DOHH2 (cell line): ENCODE data around the gene FAM229B.

Source experiments
- H3F3A ChIP-seq: fragments of 200-600 bp; sonication (generic), shearing (Covaris generic); 2 replicates; pipeline ENCODE4 v1.6.0; 2016; ENCODE audit warnings: antibody characterized with exemption, mild to moderate bottlenecking; ENCODE audit not compliant: control insufficient read depth, insufficient read depth
- H3K27ac ChIP-seq: fragments of 200-600 bp; sonication (generic); 2 replicates; pipeline ENCODE4 v1.5.1; 2014; ENCODE audit warnings: low read depth, mild to moderate bottlenecking, low read length, moderate library complexity
- H3K27me3 ChIP-seq: fragments of 200-600 bp; sonication (generic); 2 replicates; pipeline ENCODE4 v1.6.1; 2014; ENCODE audit warnings: mild to moderate bottlenecking, low read length, mixed read lengths; ENCODE audit not compliant: control insufficient read depth
- H3K36me3 ChIP-seq: fragments of 200-600 bp; sonication (generic); 2 replicates; pipeline ENCODE4 v1.6.1; 2014; ENCODE audit warnings: mild to moderate bottlenecking, low read length, moderate library complexity, mixed read lengths; ENCODE audit not compliant: control insufficient read depth
- H3K4me1 ChIP-seq: fragments of 200-600 bp; sonication (generic); 2 replicates; pipeline ENCODE4 v1.6.1; 2014; ENCODE audit warnings: mild to moderate bottlenecking, low read length, mixed read lengths; ENCODE audit not compliant: control insufficient read depth
- H3K4me2 ChIP-seq: fragments of 200-600 bp; sonication (generic); 2 replicates; pipeline ENCODE4 v1.6.0; 2014; ENCODE audit warnings: mild to moderate bottlenecking, low read length, moderate library complexity
- H3K4me3 ChIP-seq: fragments of 200-600 bp; sonication (generic); 2 replicates; pipeline ENCODE4 v1.5.1; 2014; ENCODE audit warnings: mild to moderate bottlenecking, low read length, mixed read lengths
- H3K79me2 ChIP-seq: fragments of 200-600 bp; sonication (generic); 2 replicates; pipeline ENCODE4 v1.6.1; 2014; ENCODE audit warnings: mild to moderate bottlenecking, low read length, mixed read lengths; ENCODE audit not compliant: control insufficient read depth
- H3K9me2 ChIP-seq: fragments of 200-600 bp; sonication (generic); replicated peaks from 2 replicates; pipeline ENCODE4 v1.6.1; 2014; ENCODE audit warnings: mild to moderate bottlenecking, low read length, mixed read lengths; ENCODE audit not compliant: control insufficient read depth
- H3K9me3 ChIP-seq: fragments of 200-600 bp; sonication (generic); 2 replicates; pipeline ENCODE4 v1.6.1; 2014; ENCODE audit warnings: antibody characterized with exemption, low read length, mixed read lengths; ENCODE audit not compliant: control insufficient read depth, insufficient read depth
- H4K20me1 ChIP-seq: fragments of 200-600 bp; sonication (generic); 2 replicates; pipeline ENCODE4 v1.6.0; 2014; ENCODE audit warnings: low read depth, mild to moderate bottlenecking, antibody characterized with exemption, low read length, moderate library complexity; ENCODE audit not compliant: control insufficient read depth, insufficient read depth
- CTCF ChIP-seq: fragments of 200-600 bp; sonication (generic); IDR thresholded peaks from one replicate; pipeline ENCODE4 v1.5.1; 2014; ENCODE audit warnings: antibody characterized with exemption, mild to moderate bottlenecking, low read depth, low read length; ENCODE audit not compliant: poor library complexity, severe bottlenecking
- EZH2phosphoT487 ChIP-seq: fragments of 200-600 bp; sonication (generic); IDR thresholded peaks from 2 replicates; pipeline ENCODE4 v1.6.1; 2017; ENCODE audit warnings: borderline replicate concordance, mild to moderate bottlenecking, antibody characterized with exemption, low read length, moderate library complexity, mixed read lengths

The FAM229B gene

GRCh38 chr6:112038756-112039430, 48.5 kb upstream of the FAM229B start:
- Histone ChIP-seq H3K4me2 (no peak overlapping the region), H3K4me3 (no peak overlapping the region), H3K36me3 (no peaks in the 10 kb centered on the region), H3K27me3 (no peaks in the 10 kb centered on the region; the same call in 1 of the 2 replicates), H3K27ac (no peak overlapping the region), H3K9me2 (no peaks in the 10 kb centered on the region), H3K4me1 (peaks cover 6% of the 10 kb centered on the region), H4K20me1 (no peaks in the 10 kb centered on the region), H3K9me3 (no peaks in the 10 kb centered on the region), H3F3A (no peaks in the 10 kb centered on the region; the same call in 1 of the 2 replicates), H3K79me2 (no peaks in the 10 kb centered on the region)
- no peak for TF ChIP-seq CTCF

GRCh38 chr6:112039431-112039770, 48.0 kb upstream of the FAM229B start:
- no peak overlapping the region for H3K4me3 ChIP-seq
- peaks cover 6% of the 10 kb centered on the region for H3K4me1 ChIP-seq
- H3K27me3 ChIP-seq, result no peaks in the 10 kb centered on the region
- no peak overlapping the region for H3K27ac ChIP-seq
- H4K20me1 ChIP-seq, result no peaks in the 10 kb centered on the region
- TF ChIP-seq CTCF (no peak), EZH2phosphoT487 (no peak)
- H3K9me3 ChIP-seq, result no peaks in the 10 kb centered on the region
- no peaks in the 10 kb centered on the region for H3K79me2 ChIP-seq
- no peak overlapping the region for H3K4me2 ChIP-seq
- H3K9me2 ChIP-seq, result no peaks in the 10 kb centered on the region
- no peaks in the 10 kb centered on the region for H3K36me3 ChIP-seq
- H3F3A ChIP-seq, result no peaks in the 10 kb centered on the region; the same call in 1 of the 2 replicates

- Histone ChIP-seq H3K4me3 (no peak overlapping the region), H3K9me3 (no peaks in the 10 kb centered on the region), H3K9me2 (no peaks in the 10 kb centered on the region), H3K4me1 (peaks cover 6% of the 10 kb centered on the region), H3K79me2 (no peaks in the 10 kb centered on the region), H3F3A (no peaks in the 10 kb centered on the region; the same call in 1 of the 2 replicates), H4K20me1 (no peaks in the 10 kb centered on the region), H3K27ac (no peak overlapping the region), H3K4me2 (no peak overlapping the region), H3K36me3 (no peaks in the 10 kb centered on the region), H3K27me3 (no peaks in the 10 kb centered on the region)
- TF ChIP-seq CTCF (no peak), EZH2phosphoT487 (no peak)
Observed at GRCh38 chr6:112040956-112041355, 46.4 kb upstream of the FAM229B start.

GRCh38 chr6:112041535-112041934, 45.9 kb upstream of the FAM229B start:
- Histone ChIP-seq H3K36me3 (no peaks in the 10 kb centered on the region), H3K4me1 (peaks cover 6% of the 10 kb centered on the region), H3K9me2 (no peaks in the 10 kb centered on the region), H3K4me2 (no peak overlapping the region), H3K27me3 (no peaks in the 10 kb centered on the region), H3K27ac (no peak overlapping the region), H3F3A (no peaks in the 10 kb centered on the region; the same call in 1 of the 2 replicates), H3K9me3 (no peaks in the 10 kb centered on the region), H3K4me3 (no peak overlapping the region), H3K79me2 (no peaks in the 10 kb centered on the region), H4K20me1 (no peaks in the 10 kb centered on the region)
- TF ChIP-seq EZH2phosphoT487, result no peak
- TF ChIP-seq CTCF, result no peak
